Globus pallidus (tissue), 1 donor: Measurements from ENCODE around the gene SENP7.
A peak's percentile ranks its signal among the peaks of the same experiment; 100 is the strongest.
"Not testable (repeated sequence)": the region's sequence is repeated elsewhere in the genome, so short reads cannot be mapped to it uniquely, and the experiment has no call there.

Experiments used
- DNase-seq: peaks from one replicate; pipeline ENCODE4 v3.0.0-alpha.2; 2015; ENCODE audit warnings: low spot score

Gene SENP7

DNA sequence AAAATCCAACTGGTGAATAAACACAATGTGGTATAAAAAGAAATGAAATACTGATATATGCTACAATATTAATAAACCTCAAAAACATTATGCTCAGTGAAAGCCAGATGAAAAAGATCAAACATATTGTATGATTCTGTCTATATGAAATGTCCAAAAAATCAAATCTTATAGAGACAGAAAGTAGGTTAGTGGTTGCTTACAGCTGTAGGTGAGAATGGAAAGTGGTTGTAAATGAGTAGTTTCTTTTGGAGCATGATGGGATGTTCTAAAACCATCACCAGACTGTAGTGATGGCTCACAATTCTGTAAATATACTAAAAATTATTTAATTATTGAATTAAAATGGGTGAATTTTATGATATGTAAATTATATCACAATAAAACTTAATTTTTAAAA, 58.4 kb downstream of the SENP7 start:
- no peak for DNase-seq

- DNase-seq = no peak
Measured at GRCh38 chr3:101453961-101454360, 59.1 kb downstream of the SENP7 start.

- not testable (repeated sequence) for DNase-seq
Measured at GRCh38 chr3:101438641-101439040, 74.4 kb downstream of the SENP7 start.

DNA sequence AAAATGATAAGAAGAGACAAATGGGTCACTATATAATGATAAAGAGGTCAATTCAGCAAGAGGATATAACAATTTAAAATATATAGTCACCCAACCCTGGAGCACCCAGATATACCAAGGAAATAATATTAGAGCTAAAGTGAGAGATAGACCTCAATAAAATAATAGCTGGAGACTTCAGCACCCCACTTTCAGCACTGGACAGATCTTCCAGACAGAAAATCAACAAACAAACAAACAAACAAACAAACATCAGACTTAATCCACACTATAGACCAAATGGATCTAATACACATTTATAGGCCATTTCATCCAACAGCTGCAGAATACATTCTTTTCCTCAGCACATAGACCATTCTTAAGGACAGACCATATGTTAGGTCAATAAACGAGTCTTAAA, 79.4 kb downstream of the SENP7 start:
- DNase-seq = no peak

DNA sequence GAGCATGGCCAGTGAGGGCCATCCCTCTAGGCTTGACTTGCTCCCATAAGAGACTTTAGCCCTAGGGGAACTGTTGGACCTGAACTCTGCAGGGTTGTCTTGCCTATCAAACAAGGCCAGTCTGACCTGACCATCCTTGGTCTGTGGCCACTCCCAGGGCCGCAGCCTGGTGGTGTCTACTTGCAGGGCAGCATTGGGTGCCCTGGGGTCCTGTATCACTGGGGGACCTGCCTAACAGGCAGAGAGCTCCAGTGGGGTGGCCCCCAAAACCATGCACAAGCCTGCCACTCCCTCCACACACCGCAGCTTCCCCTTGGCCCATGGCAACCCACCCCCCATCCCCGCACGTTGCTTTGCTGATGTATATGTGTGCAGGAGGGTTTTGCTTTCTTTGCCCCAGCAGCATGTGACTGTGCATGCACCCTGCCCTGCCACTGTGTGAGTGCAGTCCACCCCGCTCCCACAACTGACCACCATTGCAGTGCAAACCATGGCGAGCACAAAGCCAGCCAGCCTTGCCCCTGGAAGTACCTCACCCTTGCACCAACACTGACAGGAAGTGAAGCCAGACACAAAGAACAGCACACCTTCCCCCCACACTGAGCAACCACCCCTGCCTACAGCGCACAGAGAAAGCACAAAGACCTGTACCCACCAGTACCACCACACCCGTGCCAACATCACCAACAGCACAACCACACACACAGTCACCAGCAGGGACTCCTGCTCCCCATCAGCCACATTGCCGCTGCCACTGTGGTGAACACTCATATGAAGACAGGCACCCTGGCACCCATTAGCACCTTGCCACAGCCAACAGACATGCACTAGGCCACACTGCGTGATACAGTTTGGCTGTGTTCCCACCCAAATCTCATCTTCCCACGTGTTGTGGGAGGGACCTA, 88.8 kb downstream of the SENP7 start:
- no peak for DNase-seq

DNA sequence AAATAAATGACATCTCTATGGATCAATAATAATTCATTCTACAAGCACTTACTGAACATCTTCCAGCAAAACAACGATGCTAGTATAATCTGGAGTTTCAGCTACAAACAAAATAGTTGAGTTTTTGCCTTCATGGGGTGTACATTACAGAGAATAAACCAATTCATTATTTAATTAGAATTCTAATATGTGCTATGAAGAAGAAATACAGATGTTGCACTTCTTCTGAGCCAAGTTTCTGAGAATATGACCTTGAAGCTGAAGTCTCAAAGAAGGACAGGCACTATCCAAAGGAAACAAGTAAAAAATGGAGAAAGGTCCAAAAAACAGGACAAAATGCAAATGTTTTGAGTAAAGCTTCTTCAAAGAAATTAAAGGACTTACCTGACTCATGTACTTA, 94.2 kb downstream of the SENP7 start:
- no peak for DNase-seq

GRCh38 chr3:101414121-101414520, 98.9 kb downstream of the SENP7 start:
- no peak for DNase-seq

- DNase-seq = no peak
Measured at GRCh38 chr3:101413656-101414055, 99.4 kb downstream of the SENP7 start.

DNA sequence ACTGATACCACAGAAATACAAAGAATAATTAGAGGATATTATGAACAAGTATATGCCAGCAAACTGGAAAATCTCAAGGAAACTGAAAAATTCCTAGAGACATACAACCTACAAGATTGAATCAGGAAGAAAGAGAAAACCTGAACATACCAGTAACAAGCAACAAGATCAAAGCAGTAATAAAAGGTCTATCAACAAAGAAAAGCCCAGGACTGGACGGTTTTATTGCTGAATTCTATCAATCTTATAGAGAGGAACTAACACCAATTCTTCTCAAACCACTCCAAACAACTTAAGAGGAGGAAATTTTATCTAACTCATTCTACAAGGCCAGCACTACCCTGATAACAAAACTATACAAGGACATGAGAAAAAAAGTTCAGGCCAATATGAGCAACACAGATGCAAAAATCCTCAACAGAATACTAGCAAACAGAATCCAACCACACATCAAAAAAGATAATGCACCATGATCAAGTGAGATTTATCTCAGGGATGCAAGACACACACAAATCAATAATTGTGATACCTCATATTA, 121.5 kb downstream of the SENP7 start:
- DNase-seq = no peak

DNA sequence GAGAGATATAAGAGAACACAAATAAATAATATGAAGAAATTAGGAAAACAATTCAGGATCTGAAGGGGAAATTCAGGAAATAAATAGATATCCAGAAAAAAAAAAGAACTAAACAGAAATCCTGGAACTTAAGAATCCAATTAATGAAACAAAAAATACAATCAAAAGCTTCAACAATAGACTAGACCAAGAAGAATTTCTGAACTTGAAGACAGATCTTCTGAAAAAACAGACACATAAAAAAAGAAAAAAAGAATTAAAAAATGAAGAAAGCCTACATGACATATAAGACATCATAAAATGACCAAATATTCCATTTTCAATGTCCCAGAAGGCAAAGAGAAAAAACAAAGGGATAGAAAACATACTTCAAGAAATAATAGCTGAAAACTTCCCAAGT, 124.3 kb downstream of the SENP7 start:
- no peak for DNase-seq

DNA sequence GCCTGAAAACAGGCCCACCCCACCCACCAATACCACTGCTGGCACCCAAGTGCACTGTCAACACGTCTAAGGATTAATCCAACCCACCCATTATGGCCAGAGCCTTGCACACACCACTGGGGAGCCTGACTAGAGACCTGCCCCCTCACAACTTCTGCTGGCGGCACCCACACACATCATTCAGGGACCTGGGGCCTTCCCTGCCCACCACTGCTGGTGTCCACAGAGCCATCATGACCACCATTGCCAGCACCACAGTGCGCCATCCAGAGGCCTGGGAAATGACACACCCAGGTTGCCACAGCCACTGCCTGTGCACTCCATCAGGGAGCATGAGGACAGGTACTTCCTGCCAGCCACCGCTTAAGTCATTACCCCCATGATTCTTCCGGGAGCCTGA, 125.7 kb downstream of the SENP7 start:
- no peak for DNase-seq

DNA sequence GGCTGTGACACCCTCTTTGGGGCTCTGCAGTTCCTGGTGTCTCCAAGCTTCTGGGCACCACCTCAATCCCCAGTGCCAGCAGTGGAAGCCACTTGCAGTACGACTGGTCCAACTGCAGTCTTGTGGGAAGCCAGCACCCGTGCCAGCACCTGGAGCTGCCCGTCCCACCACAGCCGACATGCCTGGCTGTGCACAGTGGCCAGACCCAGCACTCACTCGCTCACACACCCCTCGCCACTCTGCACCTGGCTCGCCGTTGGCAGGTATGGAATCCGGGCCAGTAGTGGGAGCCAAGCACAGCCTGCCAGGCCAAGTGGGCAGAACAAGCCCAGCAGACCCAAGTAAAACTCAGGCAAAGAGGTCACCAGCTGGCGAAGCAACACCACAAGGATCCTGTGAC, 128.6 kb downstream of the SENP7 start:
- DNase-seq = no peak

- DNase-seq = no peak
Measured at GRCh38 chr3:101383656-101384055, 129.4 kb downstream of the SENP7 start.

DNA sequence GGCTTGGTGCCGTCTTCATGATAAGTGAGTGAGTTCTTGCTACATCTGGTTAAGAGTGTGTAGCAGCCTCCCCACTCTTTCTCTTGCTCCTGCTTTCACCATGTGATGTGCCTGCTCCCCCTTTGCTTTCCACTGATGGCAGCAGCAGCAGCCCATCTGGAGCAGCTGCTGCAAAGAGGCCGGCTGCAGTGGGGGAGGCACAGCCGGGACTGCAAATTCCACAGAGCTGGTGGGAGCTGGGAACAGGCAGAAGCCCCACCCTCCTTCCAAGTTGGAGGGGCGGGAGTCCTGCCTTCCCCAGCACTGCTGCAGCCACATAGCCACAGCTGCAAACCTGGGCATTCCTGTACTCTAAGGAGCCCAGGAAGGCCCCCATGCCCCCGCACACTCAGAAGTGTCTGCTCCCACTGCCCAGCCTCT, 129.8 kb downstream of the SENP7 start:
- DNase-seq = no peak

GRCh38 chr3:101381809-101382208, 131.2 kb downstream of the SENP7 start:
- peak; percentile 24 for DNase-seq

GRCh38 chr3:101379658-101380376, 133.2 kb downstream of the SENP7 start:
- DNase-seq = peak; percentile 2

GRCh38 chr3:101377796-101378195, 135.2 kb downstream of the SENP7 start:
- DNase-seq = no peak

DNA sequence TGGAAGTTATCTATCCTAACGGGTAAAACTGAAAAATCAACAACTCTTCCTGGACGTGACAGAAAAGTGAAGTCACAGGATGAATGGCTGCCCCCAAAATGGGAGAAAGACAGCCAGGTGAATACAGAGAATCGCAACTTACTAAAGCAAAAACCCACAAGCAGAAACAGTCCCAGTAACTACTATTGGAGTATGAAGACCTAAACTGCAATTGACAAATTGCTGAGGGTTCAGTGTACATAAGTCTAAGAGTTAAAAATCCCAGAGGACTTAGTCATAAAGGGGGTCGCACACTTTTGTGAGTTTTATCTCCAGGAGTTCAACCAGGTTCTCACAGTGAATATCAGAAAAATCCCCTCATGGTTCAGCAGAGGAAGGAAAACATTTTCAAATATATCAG, 135.8 kb downstream of the SENP7 start:
- DNase-seq = no peak

DNA sequence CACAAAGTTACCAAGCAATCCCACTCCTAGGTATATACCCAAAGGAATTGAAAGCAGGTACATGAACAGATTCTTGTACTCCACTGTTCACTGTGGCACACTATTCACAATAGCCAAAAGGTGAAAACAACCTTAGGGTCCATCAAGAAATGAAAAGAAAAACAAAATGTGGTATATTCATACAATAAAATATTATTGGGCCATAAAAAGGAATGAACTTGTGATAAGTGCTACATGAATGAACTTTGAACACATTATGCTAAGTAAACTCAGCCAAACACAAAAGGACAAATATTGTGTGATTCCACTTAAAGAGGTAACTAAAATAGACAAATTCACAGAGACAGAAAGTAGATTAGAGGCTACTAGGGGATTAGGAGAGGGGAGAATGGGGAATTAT, 137.4 kb downstream of the SENP7 start:
- DNase-seq = no peak

DNA sequence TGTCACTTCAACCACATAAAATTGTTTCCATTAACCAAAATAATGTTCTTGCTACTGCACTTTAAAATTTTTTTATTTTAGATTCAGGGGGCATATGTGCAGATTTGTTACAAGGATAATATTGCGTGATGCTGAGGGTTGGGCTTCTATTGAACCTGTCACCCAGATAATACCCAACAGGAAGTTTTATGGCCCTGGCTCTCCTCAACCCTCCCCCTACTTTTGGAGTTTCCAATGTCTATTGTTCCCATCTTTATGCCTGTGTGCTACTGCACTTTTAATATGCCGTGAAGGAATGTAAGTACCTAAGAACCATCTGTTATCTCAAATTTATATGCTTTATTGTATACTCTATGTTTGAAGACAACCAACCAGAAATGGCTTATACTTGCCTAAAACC, 150.6 kb downstream of the SENP7 start:
- DNase-seq = no peak

- no peak for DNase-seq
Measured at GRCh38 chr3:101351829-101352228, 161.2 kb downstream of the SENP7 start.

DNA sequence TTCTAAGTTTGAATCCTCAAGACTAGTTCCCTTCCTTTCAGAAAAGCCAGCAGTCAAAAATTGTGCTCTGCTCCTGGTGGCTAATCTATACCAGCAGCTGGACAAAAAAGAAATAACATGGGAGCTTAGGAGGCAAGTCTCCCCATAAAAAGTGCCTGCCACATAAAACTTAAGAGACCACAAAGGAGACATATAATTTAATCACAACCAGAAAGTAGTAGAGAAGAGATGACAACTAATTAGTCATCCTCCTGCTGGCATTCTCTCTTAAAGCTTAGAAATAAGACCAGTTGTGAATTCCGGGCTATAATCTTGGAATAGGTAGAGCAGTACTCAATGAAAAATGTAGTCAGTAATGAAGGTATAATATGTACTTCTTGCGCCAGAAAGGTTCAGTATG, 172.4 kb downstream of the SENP7 start:
- DNase-seq = no peak

GRCh38 chr3:101333883-101334282, 179.1 kb downstream of the SENP7 start:
- DNase-seq = no peak
